GM23338 (cell line): ENCODE measurements around the gene PHAF1. TPM values are rescaled to one million over a fixed set of nuclear protein-coding genes. Genes with fewer than 3 reads are reported as not detected.

ENCODE experiments used
- ATAC-seq: fragments of 200-7000 bp; cut with Tn5 transposase; 3 replicates; pipeline ENCODE4 v1.9.1; 2020
- DNase-seq: peaks from one replicate; pipeline ENCODE4 v3.0.0-alpha.2; 2015; ENCODE audit warnings: low spot score
- H2AFZ ChIP-seq: fragments of 200-600 bp; sonication (generic); 2 replicates; pipeline ENCODE4 v1.8.0; 2016; ENCODE audit warnings: antibody characterized with exemption, mild to moderate bottlenecking, moderate library complexity
- H3F3A ChIP-seq: fragments of 200-600 bp; sonication (generic); replicated peaks from 2 replicates; pipeline ENCODE4 v1.8.0; 2017; ENCODE audit warnings: antibody characterized with exemption, mixed run types, low read depth
- H3K27ac ChIP-seq: fragments of 200-600 bp; sonication (generic); 2 replicates; pipeline ENCODE4 v1.6.1; 2016; ENCODE audit warnings: low read depth
- H3K27me3 ChIP-seq: fragments of 200-600 bp; sonication (generic); 2 replicates; pipeline ENCODE4 v1.8.0; 2016; ENCODE audit warnings: mild to moderate bottlenecking, mixed run types, moderate library complexity; ENCODE audit not compliant: insufficient read depth
- H3K36me3 ChIP-seq: fragments of 200-600 bp; sonication (generic); 2 replicates; pipeline ENCODE4 v1.8.0; 2016; ENCODE audit warnings: mild to moderate bottlenecking; ENCODE audit not compliant: insufficient read depth
- H3K4me1 ChIP-seq: fragments of 200-600 bp; sonication (generic); 2 replicates; pipeline ENCODE4 v1.8.0; 2016; ENCODE audit warnings: mild to moderate bottlenecking, moderate library complexity; ENCODE audit not compliant: insufficient read depth
- H3K4me2 ChIP-seq: fragments of 200-600 bp; sonication (generic); 2 replicates; pipeline ENCODE4 v1.7.1; 2017; ENCODE audit warnings: mixed run types
- H3K4me3 ChIP-seq: fragments of 200-600 bp; sonication (generic); 2 replicates; pipeline ENCODE4 v1.6.1; 2016; ENCODE audit warnings: mixed run types
- H3K79me2 ChIP-seq: fragments of 200-600 bp; sonication (generic); replicated peaks from 2 replicates; pipeline ENCODE4 v1.8.0; 2017; ENCODE audit warnings: mild to moderate bottlenecking; ENCODE audit not compliant: insufficient read depth
- H3K9me2 ChIP-seq: fragments of 200-600 bp; sonication (generic); 2 replicates; pipeline ENCODE4 v1.8.0; 2017; ENCODE audit not compliant: insufficient read depth
- H4K20me1 ChIP-seq: fragments of 200-600 bp; sonication (generic); replicated peaks from 2 replicates; pipeline ENCODE4 v1.8.0; 2017; ENCODE audit warnings: mild to moderate bottlenecking; ENCODE audit not compliant: insufficient read depth
- H3K27ac Mint-ChIP-seq: 2 replicates; pipeline ENCODE4 v1.8.0; 2020; ENCODE audit warnings: inconsistent platforms, mild to moderate bottlenecking, moderate library complexity, mixed read lengths
- H3K27me3 Mint-ChIP-seq: 3 replicates; pipeline ENCODE4 v1.8.0; 2022; ENCODE audit warnings: low read depth, mild to moderate bottlenecking, moderate library complexity, mixed read lengths, inconsistent platforms; ENCODE audit not compliant: insufficient read depth, poor library complexity
- H3K36me3 Mint-ChIP-seq: 3 replicates; pipeline ENCODE4 v1.8.0; 2021; ENCODE audit warnings: low read depth, mild to moderate bottlenecking, inconsistent platforms, moderate library complexity, mixed read lengths
- H3K4me1 Mint-ChIP-seq: 3 replicates; pipeline ENCODE4 v1.8.0; 2020; ENCODE audit warnings: mild to moderate bottlenecking, inconsistent platforms, mixed read lengths
- H3K4me3 Mint-ChIP-seq: 3 replicates; pipeline ENCODE4 v1.8.0; 2021; ENCODE audit warnings: moderate library complexity, mild to moderate bottlenecking, inconsistent platforms, mixed read lengths
- H3K9me3 Mint-ChIP-seq: 3 replicates; pipeline ENCODE4 v1.8.0; 2020; ENCODE audit warnings: moderate library complexity, mild to moderate bottlenecking, inconsistent platforms, mixed read lengths
- CREB1 ChIP-seq: fragments of 250-450 bp; sonication (Bioruptor Pico); IDR thresholded peaks from 2 replicates; pipeline ENCODE4 v1.5.0; 2020; ENCODE audit warnings: low read depth, mild to moderate bottlenecking, moderate library complexity
- CTCF ChIP-seq, 2 experiments: fragments of 200-600 bp in 1 of 2; sonication (generic) in 1 of 2; conservative IDR thresholded peaks; 2 replicates each; pipeline versions ENCODE4 v1.5.1 to v1.6.1; 2016 to 2017; ENCODE audit warnings: antibody characterized with exemption in 2 of 2, low read depth in 2 of 2, mild to moderate bottlenecking in 2 of 2, moderate library complexity in 1 of 2
- ETS1 ChIP-seq: IDR thresholded peaks from 2 replicates; pipeline ENCODE4 v1.6.1; 2016; ENCODE audit warnings: antibody characterized with exemption
- EZH2phosphoT487 ChIP-seq: fragments of 200-600 bp; sonication (generic); IDR thresholded peaks from one replicate; pipeline ENCODE4 v1.8.1; 2018; ENCODE audit warnings: antibody characterized with exemption; ENCODE audit not compliant: unreplicated experiment
- NANOG ChIP-seq: IDR thresholded peaks from 2 replicates; pipeline ENCODE4 v1.6.1; 2016; ENCODE audit warnings: antibody characterized with exemption, borderline replicate concordance
- REST ChIP-seq: IDR thresholded peaks from one replicate; pipeline ENCODE4 v1.6.1; 2018; ENCODE audit warnings: antibody characterized with exemption; ENCODE audit not compliant: unreplicated experiment
- STAT1 ChIP-seq: IDR thresholded peaks from one replicate; pipeline ENCODE4 v1.6.1; 2016; ENCODE audit warnings: antibody characterized with exemption; ENCODE audit not compliant: unreplicated experiment
- ZNF331 ChIP-seq: fragments of 250-450 bp; sonication (Bioruptor Pico); IDR thresholded peaks from 2 replicates; pipeline ENCODE4 v1.5.0; 2020; ENCODE audit warnings: low read depth, mild to moderate bottlenecking, moderate library complexity
- ZNF462 ChIP-seq: fragments of 250-450 bp; sonication (Bioruptor Pico); IDR thresholded peaks from 2 replicates; pipeline ENCODE4 v1.5.0; 2020; ENCODE audit warnings: mild to moderate bottlenecking, moderate library complexity
- polyA plus RNA-seq: library from polyadenylated mRNA; unstranded; fragments of >200 nt; fragmentation: Nextera tagmentation; extraction: Ambion mirVana; gene quantifications from 2 replicates; pipeline ENCODE4 v1.2.1, GENCODE V29; 2016
- total RNA-seq: library from RNA; depleted of rRNA; stranded (reverse); fragments of >200 nt; shearing (Covaris generic); gene quantifications from 2 replicates; pipeline ENCODE4 v1.2.3, GENCODE V29; 2014

The PHAF1 gene
- total and polyA plus RNA-seq, 2 experiments from 2014 or later: 14.7 to 35.9 TPM

GRCh38 chr16:67104845-67105244, 4.9 kb upstream of the PHAF1 start:
- Histone ChIP-seq H3K27ac (no peak overlapping the region), H3K4me3 (no peak overlapping the region), H3K4me1 (no peaks in the 10 kb centered on the region), H3K9me2 (no peaks in the 10 kb centered on the region), H3F3A (peaks cover 6% of the 10 kb centered on the region; the same call in 1 of the 2 replicates), H3K4me2 (no peak overlapping the region), H3K36me3 (no peaks in the 10 kb centered on the region), H3K27me3 (peaks cover 10% of the 10 kb centered on the region; the same call in 1 of the 2 replicates), H2AFZ (no peak overlapping the region), H3K79me2 (no peaks in the 10 kb centered on the region), H4K20me1 (no peaks in the 10 kb centered on the region; the same call in 1 of the 2 replicates)
- Mint-ChIP-seq H3K9me3 (no peaks in the 10 kb centered on the region), H3K36me3 (no peaks in the 10 kb centered on the region), H3K27ac (no peak overlapping the region), H3K4me1 (no peaks in the 10 kb centered on the region; the same call in 2 of the 3 replicates), H3K27me3 (peaks cover 8% of the 10 kb centered on the region), H3K4me3 (no peak overlapping the region)
- DNase-seq: no peak
- ATAC-seq: no peak
- TF ChIP-seq REST (no peak), CREB1 (no peak), STAT1 (no peak)

- peaks cover 10% of the 10 kb centered on the region; the same call in 1 of the 2 replicates for H3K27me3 ChIP-seq
- no peak overlapping the region for H3K27ac Mint-ChIP-seq
- peaks cover 3% of the 10 kb centered on the region for H3K79me2 ChIP-seq
- ATAC-seq: no peak
- H3K4me1 ChIP-seq: no peaks in the 10 kb centered on the region
- no peaks in the 10 kb centered on the region; the same call in 2 of the 3 replicates for H3K9me3 Mint-ChIP-seq
- H3K4me3 ChIP-seq: no peak overlapping the region
- no peak overlapping the region for H2AFZ ChIP-seq
- peaks cover under 1% of the 10 kb centered on the region for H4K20me1 ChIP-seq
- no peak for DNase-seq
- H3K4me3 Mint-ChIP-seq: no peak overlapping the region
- no peak overlapping the region for H3K27ac ChIP-seq
- H3K4me2 ChIP-seq: no peak overlapping the region
- no peaks in the 10 kb centered on the region for H3K9me2 ChIP-seq
- no peaks in the 10 kb centered on the region for H3K36me3 ChIP-seq
- H3F3A ChIP-seq: peaks cover 6% of the 10 kb centered on the region
- H3K4me1 Mint-ChIP-seq: no peaks in the 10 kb centered on the region; the same call in 2 of the 3 replicates
- H3K36me3 Mint-ChIP-seq: no peaks in the 10 kb centered on the region; the same call in 2 of the 3 replicates
- H3K27me3 Mint-ChIP-seq: peaks cover 8% of the 10 kb centered on the region
- TF ChIP-seq CTCF (conservative IDR thresholded peaks at IDR 0.05; ENCODE audit: low read depth in 2 of 2) (no peak), EZH2phosphoT487 (no peak), ZNF331 (CRISPR knock-in tag) (no peak), ZNF462 (CRISPR knock-in tag) (no peak), NANOG (no peak), ETS1 (no peak)
Measured at GRCh38 chr16:67105246-67105645, 4.5 kb upstream of the PHAF1 start.
